Measurements from ENCODE around the gene PELI2. TPM values are rescaled to one million over a fixed set of nuclear protein-coding genes. Genes with fewer than 3 reads are reported as not detected.
A peak's percentile ranks its signal among the peaks of the same experiment; 100 is the strongest.

PELI2 gene
- total and polyA plus RNA-seq, 2 of the 4 experiments (the other 2 are of a cell fraction), result 6.0 to 36.7 TPM

DNA sequence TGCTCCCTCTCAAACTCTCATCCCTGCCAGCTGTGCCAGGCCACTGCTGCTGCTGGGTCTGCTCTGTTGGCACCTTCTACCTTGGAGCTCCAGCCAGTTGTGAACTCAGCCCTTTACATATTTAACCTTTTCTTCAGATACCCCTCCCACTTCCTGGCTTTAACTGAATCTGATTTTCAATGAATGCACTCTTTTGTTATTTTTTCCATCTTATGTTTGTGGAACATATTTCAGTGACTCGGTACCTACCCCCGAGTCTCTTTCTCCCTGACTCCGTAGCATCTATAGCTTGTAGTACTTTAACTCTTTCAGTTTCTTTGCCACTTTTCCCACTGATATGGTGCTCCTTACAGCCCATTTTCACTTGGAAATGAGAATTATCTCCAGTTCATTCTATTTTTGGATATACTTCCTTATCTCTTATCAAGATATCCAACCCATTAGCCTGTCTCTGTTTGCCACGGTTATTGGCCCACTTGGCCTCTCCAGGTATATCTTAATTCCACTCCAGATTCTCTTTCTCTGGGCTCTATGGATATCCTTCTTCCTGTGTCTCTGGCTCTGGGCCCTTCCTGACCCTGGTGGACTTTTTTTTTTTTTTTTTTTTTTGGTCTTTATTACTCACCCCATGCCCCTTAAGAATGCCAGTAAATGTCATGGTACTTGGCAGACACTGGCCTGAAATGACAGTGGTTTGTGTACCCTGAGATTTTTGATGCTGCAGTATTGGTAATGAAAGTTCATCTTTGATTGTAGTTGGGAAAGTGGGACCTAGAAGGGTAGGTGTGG lies 62.7 kb downstream of the PELI2 start (continued):
- TF ChIP-seq SMC3 (IDR thresholded peaks at IDR 0.05; ENCODE audit: low read depth, low read length) (no peak), NFE2L2 (IDR thresholded peaks at IDR 0.05; ENCODE audit: low read depth, low read length) (no peak)

GRCh38 chr14:56181681-56182085 lies 63.5 kb downstream of the PELI2 start:
- no peaks in the 10 kb centered on the region for H3K27me3 ChIP-seq (ENCODE audit: control insufficient read depth, insufficient read depth, low read length)
- peak; percentile 36 for DNase-seq
- ATAC-seq (ENCODE audit: low read depth), result peak; percentile 56
- BruUV-seq (replicated peaks), result no TSS peak
- H3K23ac ChIP-seq (ENCODE audit: low read depth, low read length), result no peak overlapping the region
- peaks cover 4 to 28% of the 10 kb centered on the region in 2 experiments; a peak in 3 of 4 replicates for H3K79me1 ChIP-seq (ENCODE audit: low read depth in 1 of 2, low read length in 2 of 2)
- intact Hi-C loops (cut with micrococcal nuclease), result no loop called here
- no peaks in the 10 kb centered on the region for H3K9me3 ChIP-seq (ENCODE audit: control insufficient read depth, insufficient read depth, low read length)
- peaks cover 3% of the 10 kb centered on the region for H3K9me1 ChIP-seq (ENCODE audit: insufficient read depth, low read length)
- no peak overlapping the region for H2BK15ac ChIP-seq (ENCODE audit: low read depth, low read length)
- 0 out of 4 replicates have a peak overlapping the region, but pooled peaks of 1 of the 2 experiments have one; percentile 14 for H4K8ac ChIP-seq (ENCODE audit: low read depth in 2 of 2, low read length in 2 of 2)
- WGBS, 2 experiments (ENCODE audit: extremely low coverage in 2 of 2, insufficient read length in 1 of 2), result no CpG with 5 or more reads among the region's 2 CpGs
- H2AK5ac ChIP-seq (ENCODE audit: low read depth, low read length), result peak overlapping the region; percentile 45
- 0 out of 2 replicates have a peak overlapping the region, but pooled peaks have one; percentile 14 for H3K14ac ChIP-seq (replicated peaks; ENCODE audit: low read depth, low read length)
- H3K4ac ChIP-seq (ENCODE audit: low read depth, low read length), result no peak overlapping the region; the same call in 1 of the 2 replicates
- no peak overlapping the region for H3K56ac ChIP-seq (ENCODE audit: extremely low read depth, insufficient read depth, low read length)
- CTCF ChIA-PET, result no interaction called here
- in situ Hi-C loops (cut with MboI; ENCODE audit: low sequenced_read_pairs), result no loop called here
- H3K4me1 ChIP-seq (ENCODE audit: control insufficient read depth, insufficient read depth, low read length), result peaks cover 5% of the 10 kb centered on the region
- no peak overlapping the region for H3K9ac ChIP-seq (ENCODE audit: low read depth, low read length)
- TF ChIP-seq, protein P1, sequence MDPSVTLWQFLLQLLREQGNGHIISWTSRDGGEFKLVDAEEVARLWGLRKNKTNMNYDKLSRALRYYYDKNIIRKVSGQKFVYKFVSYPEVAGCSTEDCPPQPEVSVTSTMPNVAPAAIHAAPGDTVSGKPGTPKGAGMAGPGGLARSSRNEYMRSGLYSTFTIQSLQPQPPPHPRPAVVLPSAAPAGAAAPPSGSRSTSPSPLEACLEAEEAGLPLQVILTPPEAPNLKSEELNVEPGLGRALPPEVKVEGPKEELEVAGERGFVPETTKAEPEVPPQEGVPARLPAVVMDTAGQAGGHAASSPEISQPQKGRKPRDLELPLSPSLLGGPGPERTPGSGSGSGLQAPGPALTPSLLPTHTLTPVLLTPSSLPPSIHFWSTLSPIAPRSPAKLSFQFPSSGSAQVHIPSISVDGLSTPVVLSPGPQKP (IDR thresholded peaks at IDR 0.05; ENCODE audit: borderline replicate concordance, low read depth, low read length), result no peak
- TF ChIP-seq CEBPB (IDR thresholded peaks at IDR 0.05; ENCODE audit: low read depth, low read length), result peak; percentile 60
- no peak for TF ChIP-seq MXI1 (IDR thresholded peaks at IDR 0.05; ENCODE audit: borderline replicate concordance, low read depth, low read length)
- no peak for TF ChIP-seq RFX5 (IDR thresholded peaks at IDR 0.05; ENCODE audit: low read depth, low read length)
- dilution Hi-C loops (cut with HindIII; ENCODE audit: low sequenced_read_pairs, unreplicated experiment), result no loop called here
- H3K36me3 ChIP-seq (ENCODE audit: control insufficient read depth, insufficient read depth, low read length), result peaks cover 7% of the 10 kb centered on the region
- no peak overlapping the region for H2BK20ac ChIP-seq (ENCODE audit: low read depth, low read length)
- peak overlapping the region; percentile 42 for H2BK5ac ChIP-seq (ENCODE audit: low read depth, low read length, poor library complexity, severe bottlenecking)
- peak overlapping the region; percentile 5; the same call in 1 of the 2 replicates for H2BK120ac ChIP-seq (ENCODE audit: low read depth, low read length)
- H3K4me2 ChIP-seq (ENCODE audit: low read depth, low read length), result no peak overlapping the region
- H3K27ac ChIP-seq (ENCODE audit: insufficient read depth, low read length), result no peak overlapping the region
- POLR2A ChIA-PET (ENCODE audit: unreplicated experiment), result no interaction called here
- no peaks in the 10 kb centered on the region for H4K20me1 ChIP-seq (ENCODE audit: insufficient read depth, low read length)
- no peak overlapping the region for H2AFZ ChIP-seq (replicated peaks; ENCODE audit: low read length, poor library complexity)
- no peak overlapping the region for H3K4me3 ChIP-seq (ENCODE audit: insufficient read depth, low read depth, low read length)
- H2AK9ac ChIP-seq (replicated peaks; ENCODE audit: low read depth, low read length, poor library complexity), result no peak overlapping the region
- no peak overlapping the region for H4K91ac ChIP-seq (ENCODE audit: insufficient read depth, low read depth, low read length)
- H4K5ac ChIP-seq (ENCODE audit: low read depth, low read length), result no peak overlapping the region
- peak overlapping the region; percentile 9; the same call in 1 of the 2 replicates for H3K18ac ChIP-seq (ENCODE audit: low read depth, low read length)
